Sigmoid colon (tissue), 7 donors: ENCODE results near the gene SNAP29. TPM values are rescaled to one million over a fixed set of nuclear protein-coding genes. Genes with fewer than 3 reads are reported as not detected.
"Not testable (repeated sequence)": the region's sequence is repeated elsewhere in the genome, so short reads cannot be mapped to it uniquely, and the experiment has no call there.

Experiments used
- DNase-seq: peaks from one replicate; pipeline ENCODE4 v3.0.0-alpha.2; 2019
- H3K27ac ChIP-seq, 4 donors: fragments of 200-600 bp; sonication (generic); one replicate each; pipeline ENCODE4 v1.5.1; 2016 to 2019; ENCODE audit warnings: mild to moderate bottlenecking in 1 of 4
- H3K27me3 ChIP-seq, 3 donors: fragments of 200-600 bp; sonication (generic); one replicate each; pipeline ENCODE4 v1.5.1; 2019; ENCODE audit warnings: mild to moderate bottlenecking in 1 of 3
- H3K36me3 ChIP-seq, 4 donors: fragments of 200-600 bp; sonication (generic); one replicate each; pipeline ENCODE4 v1.5.1; 2016 to 2019
- H3K4me1 ChIP-seq, 4 donors: fragments of 200-600 bp; sonication (generic); one replicate each; pipeline ENCODE4 v1.5.1; 2017 to 2019
- H3K4me3 ChIP-seq, 4 donors: fragments of 200-600 bp; sonication (generic); one replicate each; pipeline ENCODE4 v1.5.1; 2017 to 2019; ENCODE audit warnings: mild to moderate bottlenecking in 2 of 4, moderate library complexity in 1 of 4
- H3K9me3 ChIP-seq, 4 donors: fragments of 200-600 bp in 3 of 4; sonication (generic) in 3 of 4; one replicate each; pipeline versions ENCODE4 v1.5.1 to v1.6.1; 2013 to 2019
- EP300 ChIP-seq, 4 donors: sonication (generic); formaldehyde crosslinking; IDR thresholded peaks; one replicate each; pipeline ENCODE4 v1.6.1; 2017; ENCODE audit warnings: antibody characterized with exemption in 4 of 4
- POLR2A ChIP-seq, 2 donors: fragments of 450-650 bp; IDR thresholded peaks; one replicate each; pipeline ENCODE4 v1.6.1; 2016; ENCODE audit warnings: antibody characterized with exemption in 2 of 2, mild to moderate bottlenecking in 2 of 2, moderate library complexity in 2 of 2
- POLR2AphosphoS5 ChIP-seq, 4 donors: sonication (generic); formaldehyde crosslinking; IDR thresholded peaks; one replicate each; pipeline ENCODE4 v1.6.1; 2017; ENCODE audit warnings: antibody characterized with exemption in 4 of 4
- WGBS, 2 donors: extraction: QIAGEN DNeasy Blood & Tissue Kit; methylation state at CpG; one replicate each; pipeline ENCODE4 v1.1.7; 2013; 5-methylcytosine and 5-hydroxymethylcytosine counted together
- intact Hi-C: fragments of 100-400 bp; cut with DNase I; formaldehyde crosslinking; loops from one replicate; pipeline ENCODE4 v1.15.1; 2023
- polyA plus RNA-seq, 3 donors: library from polyadenylated mRNA; stranded (reverse); fragments of 200-250 nt; gene quantifications; one replicate each; pipeline ENCODE4 v1.2.3, GENCODE V29; 2013
- total RNA-seq, 4 donors: library from RNA; depleted of rRNA; stranded (reverse); fragments of >200 nt; gene quantifications; one replicate each; pipeline ENCODE4 v1.1.0, GENCODE V29; 2016
- TF ChIP-seq, protein P1 (sequence below), 4 experiments: fragments of 450-650 bp in 3 of 4; fragments of 200-600 bp in 1 of 4; IDR thresholded peaks; one replicate each; pipeline ENCODE4 v1.5.1; 2016 to 2019; ENCODE audit warnings: antibody characterized with exemption in 4 of 4, mild to moderate bottlenecking in 3 of 4, moderate library complexity in 2 of 4
- donor health status: healthy with polysubstance abuse.
- donor health status: Bipolar disorder and iron deficiency.
- donor health status: healthy.

The SNAP29 gene
- total and polyA plus RNA-seq, 7 donors = 16.2 to 25.5 (median 20.6) TPM

DNA sequence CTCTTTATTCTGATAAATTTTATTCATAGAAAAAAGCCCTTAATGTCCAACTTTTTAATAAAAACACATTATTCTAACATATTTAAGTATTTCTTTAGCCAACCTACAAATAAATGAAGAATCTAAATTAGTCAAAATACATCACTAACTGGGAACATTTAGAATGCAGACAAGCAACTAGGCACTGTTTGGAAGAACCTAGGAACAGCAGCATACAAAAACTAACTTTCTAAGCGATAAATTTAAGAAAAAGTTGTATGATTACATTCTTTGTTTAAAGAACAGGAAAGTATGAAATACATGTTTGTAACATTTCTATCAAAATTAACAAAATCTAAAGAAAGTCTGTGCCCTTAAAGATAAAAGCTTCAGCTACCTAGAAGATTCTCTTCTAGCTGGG lies 35.5 kb upstream of the SNAP29 start:
- no peak for DNase-seq
- H3K9me3 ChIP-seq = no peaks in the 10 kb centered on the region
- H3K36me3 ChIP-seq = peaks cover 5 to 85% (median 30%) of the 10 kb centered on the region in 4 donors
- intact Hi-C loops = no loop called here
- TF ChIP-seq POLR2A (IDR thresholded peaks at IDR 0.05) = no peak
- TF ChIP-seq, protein P1, sequence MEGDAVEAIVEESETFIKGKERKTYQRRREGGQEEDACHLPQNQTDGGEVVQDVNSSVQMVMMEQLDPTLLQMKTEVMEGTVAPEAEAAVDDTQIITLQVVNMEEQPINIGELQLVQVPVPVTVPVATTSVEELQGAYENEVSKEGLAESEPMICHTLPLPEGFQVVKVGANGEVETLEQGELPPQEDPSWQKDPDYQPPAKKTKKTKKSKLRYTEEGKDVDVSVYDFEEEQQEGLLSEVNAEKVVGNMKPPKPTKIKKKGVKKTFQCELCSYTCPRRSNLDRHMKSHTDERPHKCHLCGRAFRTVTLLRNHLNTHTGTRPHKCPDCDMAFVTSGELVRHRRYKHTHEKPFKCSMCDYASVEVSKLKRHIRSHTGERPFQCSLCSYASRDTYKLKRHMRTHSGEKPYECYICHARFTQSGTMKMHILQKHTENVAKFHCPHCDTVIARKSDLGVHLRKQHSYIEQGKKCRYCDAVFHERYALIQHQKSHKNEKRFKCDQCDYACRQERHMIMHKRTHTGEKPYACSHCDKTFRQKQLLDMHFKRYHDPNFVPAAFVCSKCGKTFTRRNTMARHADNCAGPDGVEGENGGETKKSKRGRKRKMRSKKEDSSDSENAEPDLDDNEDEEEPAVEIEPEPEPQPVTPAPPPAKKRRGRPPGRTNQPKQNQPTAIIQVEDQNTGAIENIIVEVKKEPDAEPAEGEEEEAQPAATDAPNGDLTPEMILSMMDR (IDR thresholded peaks at IDR 0.05) = no peak
- no peak for TF ChIP-seq EP300 (IDR thresholded peaks at IDR 0.05)
- no peaks in the 10 kb centered on the region for H3K27me3 ChIP-seq
- H3K27ac ChIP-seq = no peak overlapping the region
- no peak overlapping the region for H3K4me3 ChIP-seq
- WGBS, 2 donors = 99% methylated on average over 1 of the region's 1 CpG
- H3K4me1 ChIP-seq = no peaks in the 10 kb centered on the region

GRCh38 chr22:20825216-20825615 lies 33.6 kb upstream of the SNAP29 start:
- H3K27me3 ChIP-seq, intact Hi-C loops, DNase-seq, H3K4me1 ChIP-seq, H3K27ac ChIP-seq, H3K9me3 ChIP-seq, H3K4me3 ChIP-seq: not testable (repeated sequence)
- 97% methylated on average over 4 of the region's 4 CpGs for WGBS, 2 donors
- peaks cover 0 to 84% (median 15%) of the 10 kb centered on the region in 4 donors for H3K36me3 ChIP-seq

GRCh38 chr22:20825624-20826023 lies 33.2 kb upstream of the SNAP29 start:
- DNase-seq = no peak
- Histone ChIP-seq H3K27ac (no peak overlapping the region), H3K9me3 (no peaks in the 10 kb centered on the region), H3K4me3 (no peak overlapping the region), H3K27me3 (no peaks in the 10 kb centered on the region), H3K4me1 (no peaks in the 10 kb centered on the region), H3K36me3 (peaks cover 0 to 84% (median 18%) of the 10 kb centered on the region in 4 donors)
- intact Hi-C loops = no loop called here
- 93 to 95% methylated on average over 6 of the region's 6 CpGs for WGBS, 2 donors
- no peak for TF ChIP-seq EP300 (IDR thresholded peaks at IDR 0.05)
- TF ChIP-seq POLR2AphosphoS5 (IDR thresholded peaks at IDR 0.05) = no peak
- TF ChIP-seq, protein P1 (IDR thresholded peaks at IDR 0.05) = no peak

DNA sequence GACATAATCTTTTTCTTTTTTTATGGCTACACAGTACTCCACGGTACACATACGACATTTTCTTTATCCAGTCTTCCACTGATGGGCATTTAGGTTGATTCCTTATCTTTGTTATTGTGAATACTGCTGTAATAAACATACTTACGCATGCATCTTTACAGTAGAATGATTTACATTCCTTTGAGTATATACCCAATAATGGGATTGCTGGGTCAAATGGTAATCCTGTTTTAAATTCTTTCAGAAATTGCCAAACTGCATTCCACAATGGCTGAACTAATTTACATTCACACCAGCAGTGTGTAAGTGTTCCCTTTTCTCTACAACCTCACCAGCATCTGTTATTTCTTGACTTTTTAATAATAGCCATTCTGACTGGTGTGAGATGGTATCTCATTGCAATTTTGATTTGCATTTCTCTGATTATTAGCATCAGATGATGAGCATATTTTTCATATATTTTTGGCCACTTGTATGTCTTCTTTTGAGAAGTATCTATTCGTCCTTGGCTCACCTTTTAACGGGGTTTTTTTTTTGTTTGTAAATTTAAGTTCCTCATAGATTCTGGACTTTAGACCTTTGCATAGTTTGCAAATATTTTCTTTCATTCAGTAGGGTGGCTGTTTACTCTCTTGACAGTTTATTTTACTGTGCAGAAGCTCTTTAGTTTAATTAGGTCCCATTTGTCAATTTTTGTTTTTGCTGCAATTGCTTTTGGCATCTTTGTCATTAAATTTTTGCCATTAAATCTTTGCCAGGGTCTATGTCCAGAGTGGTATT lies 32.2 kb upstream of the SNAP29 start:
- H3K36me3 ChIP-seq = peaks cover 0 to 84% (median 20%) of the 10 kb centered on the region in 4 donors
- H3K4me3 ChIP-seq = not testable (repeated sequence)

GRCh38 chr22:20829491-20830134 lies 29.2 kb upstream of the SNAP29 start:
- Histone ChIP-seq H3K36me3 (peaks cover 14 to 83% (median 25%) of the 10 kb centered on the region in 4 donors), H3K4me1 (no peaks in the 10 kb centered on the region), H3K27ac (no peak overlapping the region), H3K27me3 (no peaks in the 10 kb centered on the region), H3K9me3 (no peaks in the 10 kb centered on the region), H3K4me3 (no peak overlapping the region)
- TF ChIP-seq, protein P1 (IDR thresholded peaks at IDR 0.05) = no peak
- TF ChIP-seq POLR2AphosphoS5 (IDR thresholded peaks at IDR 0.05) (no peak), POLR2A (IDR thresholded peaks at IDR 0.05) (no peak), EP300 (IDR thresholded peaks at IDR 0.05) (no peak)
- WGBS, 2 donors = 88 to 93% methylated on average over 3 of the region's 3 CpGs
- intact Hi-C loops = no loop called here
- DNase-seq = no peak

More for the DNA sequence above, 32.2 kb upstream of the SNAP29 start:
- H3K4me1 ChIP-seq, intact Hi-C loops, H3K9me3 ChIP-seq, H3K27ac ChIP-seq, DNase-seq, H3K27me3 ChIP-seq: not testable (repeated sequence)
- WGBS, 2 donors = 65 to 89% methylated on average over 5 of the region's 5 CpGs
